Measurements from ENCODE around the gene FAM222A.
"Not testable (repeated sequence)": the region's sequence is repeated elsewhere in the genome, so short reads cannot be mapped to it uniquely, and the experiment has no call there.

FAM222A gene

GRCh38 chr12:109693653-109694600, 19.7 kb upstream of the FAM222A start:
- no peak for DNase-seq (ENCODE audit: low read depth)

- not testable (repeated sequence) for DNase-seq (ENCODE audit: low read depth)
Measured at GRCh38 chr12:109694629-109695028, 19.0 kb upstream of the FAM222A start.

DNA sequence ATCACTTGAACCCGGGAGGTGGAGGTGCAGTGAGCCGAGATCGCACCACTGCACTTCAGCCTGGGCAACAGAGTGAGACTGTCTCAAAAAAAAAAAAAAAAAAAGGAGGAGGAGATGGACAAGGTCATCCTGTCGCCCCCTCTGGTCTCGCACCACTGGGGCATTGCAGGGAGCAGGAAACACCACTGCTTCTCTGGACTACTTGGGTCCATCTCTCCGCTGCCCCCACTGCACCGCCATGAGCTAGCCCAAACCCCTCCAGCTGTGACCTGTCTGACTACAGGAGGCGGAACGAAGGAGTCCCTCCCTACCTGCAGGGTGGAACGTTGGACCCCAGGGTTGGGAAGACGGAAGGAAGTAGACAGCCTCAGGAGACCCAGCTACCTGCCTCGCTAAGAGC, 18.2 kb upstream of the FAM222A start:
- DNase-seq (ENCODE audit: low read depth): no peak

DNA sequence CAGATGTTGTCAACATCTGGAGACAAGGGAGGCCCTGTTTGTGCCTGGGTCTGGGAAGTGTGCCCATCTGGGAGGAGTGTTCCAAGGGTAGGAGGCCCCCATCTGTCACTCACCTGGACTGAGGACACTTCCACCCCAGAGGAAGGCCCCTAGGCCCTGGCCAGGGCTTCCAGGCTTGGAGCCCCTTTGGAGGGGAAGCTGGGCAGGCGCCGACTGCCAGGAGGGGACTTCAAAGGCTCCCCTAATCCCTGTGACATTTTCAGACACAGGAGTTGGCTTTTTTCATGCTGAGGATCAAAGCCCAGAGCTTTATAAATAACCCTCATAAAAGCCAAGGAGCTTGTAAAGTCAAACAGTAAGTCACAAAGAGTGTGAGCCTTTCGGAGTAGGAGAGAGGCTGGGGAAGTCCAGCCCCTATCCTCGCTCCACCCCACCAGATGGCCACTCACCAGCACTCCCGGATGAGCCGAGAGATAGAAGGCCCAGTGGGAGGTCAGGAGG, 17.6 kb upstream of the FAM222A start:
- no peak for DNase-seq (ENCODE audit: low read depth)

DNA sequence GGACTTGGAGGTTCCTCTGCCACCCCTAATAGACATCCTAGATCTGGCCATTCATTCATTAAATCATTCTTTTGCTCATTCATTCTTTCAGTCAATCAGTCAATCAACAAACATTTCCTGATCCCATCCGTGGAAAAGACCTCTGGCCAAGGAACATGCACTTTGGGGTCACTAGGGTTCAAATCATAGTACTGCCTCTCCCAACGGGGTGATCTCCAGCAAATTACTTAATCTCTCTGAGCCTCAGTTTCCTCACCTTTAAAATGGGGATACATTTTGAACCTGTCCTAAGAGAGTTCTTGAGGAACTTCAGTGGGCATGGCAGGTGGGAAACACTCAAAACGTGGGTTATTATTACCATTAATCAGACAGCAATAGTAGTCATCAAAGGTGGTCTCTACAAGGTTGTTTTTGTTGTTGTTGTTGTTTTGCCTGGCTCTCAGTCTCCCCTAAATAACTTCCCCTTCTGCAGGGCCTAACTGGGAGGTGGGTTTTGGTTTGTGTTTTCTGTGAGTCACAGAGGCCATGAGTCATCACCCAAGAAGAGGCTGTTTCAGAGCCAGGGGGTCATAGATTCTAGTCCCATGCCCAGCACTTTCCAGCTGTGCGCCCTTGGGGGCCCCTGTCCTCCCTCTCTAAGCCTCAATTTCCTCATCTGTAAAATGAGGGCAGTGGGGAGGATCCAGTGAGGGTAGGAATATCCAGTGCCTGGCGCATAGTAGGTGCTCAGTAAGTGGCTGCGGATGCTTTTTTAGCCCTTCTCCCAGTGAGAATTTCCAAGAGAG, 16.9 kb upstream of the FAM222A start:
- DNase-seq (ENCODE audit: low read depth): no peak

- DNase-seq (ENCODE audit: low read depth): no peak
Measured at GRCh38 chr12:109697270-109697553, 16.4 kb upstream of the FAM222A start.

DNA sequence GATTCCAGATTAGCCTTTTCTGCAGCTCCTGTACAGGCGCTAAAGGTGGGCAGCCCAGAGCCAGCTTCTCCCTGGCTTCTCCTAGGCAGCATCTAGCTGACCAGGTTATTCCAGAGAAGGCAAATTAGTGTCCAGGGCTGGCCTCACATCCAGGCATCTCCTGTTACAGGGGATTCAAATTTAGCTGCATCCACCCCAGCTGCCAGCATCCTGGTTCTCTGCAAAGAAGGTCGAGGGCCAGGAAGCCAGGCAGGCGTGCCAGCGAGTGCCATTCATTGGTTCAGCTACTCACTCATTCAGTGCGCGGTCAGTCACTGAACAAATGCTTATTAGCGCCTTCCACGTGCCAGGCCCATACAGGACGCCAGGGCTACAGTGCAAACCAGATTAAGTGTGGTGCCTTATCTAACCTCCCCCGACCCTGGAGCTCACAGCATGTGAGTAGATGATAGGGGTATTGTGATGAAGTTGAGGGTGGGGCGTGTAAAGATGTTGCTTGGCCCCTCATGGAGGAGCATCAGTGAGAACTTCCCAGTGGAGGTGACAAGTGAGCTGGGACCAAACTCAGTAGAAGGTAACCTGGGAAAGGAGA, 15.7 kb upstream of the FAM222A start:
- no peak for DNase-seq (ENCODE audit: low read depth)

DNA sequence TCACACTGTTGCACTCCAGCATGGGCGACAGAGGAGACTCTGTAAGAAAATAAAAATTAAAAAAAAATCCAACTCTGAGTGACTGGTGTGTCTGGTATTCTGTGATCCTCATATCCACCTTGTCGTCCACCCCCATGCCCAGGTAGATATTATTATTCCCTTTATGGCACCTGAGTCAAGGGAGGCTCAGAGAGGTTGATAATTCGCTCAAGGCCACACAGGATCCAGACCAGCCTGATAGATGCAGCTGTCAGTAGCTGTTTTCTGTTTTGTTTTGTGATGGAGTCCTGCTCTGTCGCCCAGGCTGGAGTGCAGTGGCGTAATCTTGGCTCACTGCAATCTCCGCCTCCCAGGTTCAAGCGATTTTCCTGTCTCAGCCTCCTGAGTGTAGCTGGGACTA, 14.8 kb upstream of the FAM222A start:
- no peak for DNase-seq (ENCODE audit: low read depth)

- DNase-seq (ENCODE audit: low read depth): no peak
Measured at GRCh38 chr12:109701064-109701463, 12.6 kb upstream of the FAM222A start.

GRCh38 chr12:109702111-109702841, 11.3 kb upstream of the FAM222A start:
- no peak for DNase-seq (ENCODE audit: low read depth)

GRCh38 chr12:109703684-109704083, 9.9 kb upstream of the FAM222A start:
- DNase-seq (ENCODE audit: low read depth): no peak

DNA sequence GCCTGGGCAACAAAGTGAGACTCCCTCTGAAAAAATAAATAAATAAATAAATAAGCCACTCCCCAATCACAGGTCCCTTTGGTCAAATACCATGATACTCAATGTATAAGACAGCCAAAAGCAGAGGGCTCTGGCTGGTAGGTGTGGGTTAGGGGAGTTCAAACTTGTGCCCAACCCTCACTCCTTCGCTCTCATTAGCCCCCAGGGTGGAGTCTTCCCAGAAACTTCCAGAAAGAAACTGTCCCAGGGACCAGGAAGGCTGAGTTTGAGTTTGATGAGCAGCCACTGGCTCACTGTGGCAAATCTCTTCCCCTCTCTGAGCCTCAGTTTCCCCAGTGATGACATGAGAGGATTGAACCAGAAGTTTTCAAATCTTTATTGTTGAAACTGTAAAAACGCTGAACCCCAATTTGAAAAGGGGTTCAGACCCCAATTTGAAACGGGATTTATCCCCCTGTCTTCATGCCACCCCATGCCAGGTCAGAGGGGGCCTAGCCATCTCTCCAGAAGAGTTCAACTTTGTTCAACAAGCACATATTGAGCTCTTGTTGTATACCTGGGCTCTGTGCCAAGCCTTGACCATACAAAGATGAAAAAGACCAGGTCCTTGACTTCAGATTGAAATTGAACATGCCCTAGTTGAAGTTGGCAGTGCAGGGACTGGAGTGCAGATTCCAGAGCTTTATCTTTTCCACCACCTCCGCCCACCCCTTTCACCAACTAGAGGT, 9.1 kb upstream of the FAM222A start:
- no peak for DNase-seq (ENCODE audit: low read depth)

- DNase-seq (ENCODE audit: low read depth): no peak
Measured at GRCh38 chr12:109705291-109705690, 8.3 kb upstream of the FAM222A start.

DNA sequence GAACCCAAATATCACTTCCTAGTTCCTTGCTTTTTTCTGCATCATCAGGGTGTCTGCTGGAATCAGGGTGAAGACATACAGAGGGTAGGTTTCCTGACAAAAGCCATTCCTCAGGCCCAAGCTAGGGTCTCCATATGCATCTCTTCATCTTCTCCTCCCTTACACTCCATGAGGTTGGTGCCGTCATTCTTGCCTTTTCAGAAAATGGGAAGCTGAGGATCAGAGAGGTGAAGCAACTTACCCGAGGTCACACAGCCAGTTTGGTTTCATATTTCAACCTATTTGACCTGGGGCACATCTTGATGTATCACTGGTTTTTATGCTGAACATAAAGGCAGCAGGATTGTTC, 7.3 kb upstream of the FAM222A start:
- no peak for DNase-seq (ENCODE audit: low read depth)

DNA sequence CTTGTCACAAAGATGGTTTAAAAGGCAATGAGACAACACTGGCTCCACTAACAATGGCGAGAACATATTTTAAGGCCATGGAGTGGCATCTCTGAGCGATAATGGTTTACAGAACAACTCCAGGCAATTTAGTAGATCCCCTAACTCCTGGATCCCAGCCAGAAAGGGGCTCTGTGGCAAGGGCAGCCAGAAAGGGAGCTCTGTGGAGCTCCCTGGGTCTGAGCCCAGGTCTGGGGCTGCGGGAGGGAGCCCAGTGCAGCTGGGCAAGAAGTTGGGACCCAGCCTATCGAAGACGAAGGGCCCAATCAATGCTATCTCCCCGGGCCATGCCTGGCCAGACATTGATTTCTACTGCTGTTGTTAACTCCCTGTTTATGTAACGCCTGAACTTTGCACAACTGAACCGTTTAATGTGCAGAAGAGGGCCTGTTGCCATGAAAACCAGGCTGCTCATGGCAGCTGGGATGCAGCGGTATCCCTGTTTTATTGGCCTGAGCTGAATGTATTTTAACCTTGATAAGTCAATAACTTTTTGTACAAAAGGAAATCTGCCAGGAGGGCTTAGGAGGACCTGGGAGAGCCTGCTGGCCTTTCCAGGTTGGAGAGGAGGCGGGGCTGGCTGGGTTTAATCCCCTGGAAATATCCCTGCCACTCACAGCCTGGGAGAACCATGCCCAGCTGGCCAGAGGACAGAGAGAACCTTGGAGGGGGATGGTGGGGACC, 6.7 kb upstream of the FAM222A start:
- no peak for DNase-seq (ENCODE audit: low read depth)

- no peak for DNase-seq (ENCODE audit: low read depth)
Measured at GRCh38 chr12:109707470-109707821, 6.2 kb upstream of the FAM222A start.

GRCh38 chr12:109708939-109709338, 4.7 kb upstream of the FAM222A start:
- no peak for DNase-seq (ENCODE audit: low read depth)

- DNase-seq (ENCODE audit: low read depth): no peak
Measured at GRCh38 chr12:109709401-109709991, 4.1 kb upstream of the FAM222A start.

GRCh38 chr12:109710205-109710746, 3.3 kb upstream of the FAM222A start:
- DNase-seq (ENCODE audit: low read depth): no peak

All from stromal cell of bone marrow (primary cell).